Right lobe of liver (tissue), 6 donors: ENCODE data around the gene SARNP. TPM values are rescaled to one million over a fixed set of nuclear protein-coding genes. Genes with fewer than 3 reads are reported as not detected.

Experiments
- ATAC-seq, 4 donors: fragments of 200-7000 bp; cut with Tn5 transposase; one replicate each; pipeline ENCODE4 v1.9.1; 2020; ENCODE audit warnings: mild to moderate bottlenecking in 4 of 4, moderate library complexity in 4 of 4
- DNase-seq, 3 donors: peaks; one replicate each; pipeline ENCODE4 v3.0.0-alpha.2; 2020
- H3K27ac ChIP-seq, 3 donors: fragments of 200-600 bp; one replicate each; pipeline ENCODE4 v1.8.0; 2022
- H3K27me3 ChIP-seq, 2 donors: fragments of 200-600 bp; one replicate each; pipeline ENCODE4 v1.8.0; 2022
- H3K36me3 ChIP-seq, 4 donors: fragments of 200-600 bp; sonication (generic) in 1 of 4; one replicate each; pipeline versions ENCODE4 v1.5.1 to v1.8.0; 2017 to 2022; ENCODE audit warnings: control low read depth in 1 of 4
- H3K4me1 ChIP-seq, 4 donors: fragments of 200-600 bp; sonication (generic) in 1 of 4; one replicate each; pipeline versions ENCODE4 v1.5.1 to v1.8.0; 2017 to 2022; ENCODE audit warnings: control low read depth in 1 of 4
- H3K4me3 ChIP-seq, 3 donors: fragments of 200-600 bp; one replicate each; pipeline ENCODE4 v1.8.0; 2022
- H3K9me3 ChIP-seq, 4 donors: fragments of 200-600 bp; sonication (generic) in 1 of 4; one replicate each; pipeline versions ENCODE4 v1.5.1 to v1.8.0; 2017 to 2022; ENCODE audit warnings: control low read depth in 1 of 4
- CTCF ChIP-seq, 4 donors: fragments of 200-600 bp in 3 of 4; fragments of 450-650 bp in 1 of 4; IDR thresholded peaks; one replicate each; pipeline versions ENCODE4 v1.5.1 to v1.8.0; 2016 to 2022; ENCODE audit warnings: antibody characterized with exemption in 4 of 4, mild to moderate bottlenecking in 2 of 4
- POLR2A ChIP-seq: fragments of 450-650 bp; IDR thresholded peaks from one replicate; pipeline ENCODE4 v1.6.1; 2017; ENCODE audit warnings: antibody characterized with exemption, mild to moderate bottlenecking
- WGBS: methylation state at CpG from one replicate; pipeline ENCODE4 v1.1.6; 2018; ENCODE audit warnings: low coverage, low lambda C conversion rate; ENCODE audit not compliant: insufficient coverage; ENCODE audit errors: missing lambda C conversion rate; 5-methylcytosine and 5-hydroxymethylcytosine counted together
- intact Hi-C, 2 donors: fragments of 100-400 bp; cut with DNase I; formaldehyde crosslinking; loops; one replicate each; pipeline versions ENCODE4 v1.11.2 to v1.14.1; 2022
- total RNA-seq, 6 experiments: library from RNA; depleted of rRNA in 2 of 6; stranded (reverse); fragments of >200 nt in 2 of 6; fragmentation: NEBNext Ultra II Directional in 3 of 6; extraction: Animal tissue kit (Norgen Biotek cat#: 25700) in 3 of 6; gene quantifications; one replicate each; pipeline versions ENCODE4 v1.1.0 to v1.2.4, GENCODE V29; 2016 to 2023
- donor health status: DM: no; HTN: yes; CAD: no.
- donor health status: DM: no; HTN: no; CAD: no.
- donor health status: DM: no; HTN: no; CAD: no.
- donor health status: DM: no; HTN: yes; CAD: no.
- donor health status: DM: no; HTN: yes; CAD: no.

Gene SARNP
- total RNA-seq, 6 experiments from 2014 or later, result 11.3 to 22.3 (median 17.0) TPM

DNA sequence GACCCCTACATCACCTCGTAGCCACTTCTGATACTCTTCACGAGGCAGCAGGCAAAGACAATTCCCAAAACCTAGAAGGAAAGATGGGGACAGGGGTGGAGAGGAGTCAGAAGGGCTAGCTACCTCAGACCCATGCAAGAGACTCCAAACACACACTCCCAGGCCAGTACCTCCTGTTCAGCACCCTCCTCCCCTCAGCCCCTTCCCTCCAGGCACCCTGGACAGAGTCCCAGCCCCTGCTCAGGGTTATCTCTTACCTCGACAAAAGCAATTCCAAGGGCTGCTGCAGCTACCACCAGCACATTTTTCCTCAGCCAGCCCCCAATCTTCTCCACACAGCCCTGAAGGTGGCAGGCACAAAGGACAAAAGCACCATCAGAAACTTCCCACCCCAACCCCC, 92.0 kb downstream of the SARNP start:
- WGBS, result 44% methylated on average over 1 of the region's 3 CpGs
- H3K4me3 ChIP-seq, result no peak overlapping the region
- no peak overlapping the region for H3K27ac ChIP-seq
- ATAC-seq (no peak), DNase-seq (no peak)
- no peak for TF ChIP-seq POLR2A
- TF ChIP-seq CTCF (IDR thresholded peaks at IDR 0.05), result no peak
- intact Hi-C loops, result no loop called here
- H3K27me3 ChIP-seq, result no peaks in the 10 kb centered on the region
- peaks cover 0 to 48% (median 5%) of the 10 kb centered on the region in 4 donors for H3K4me1 ChIP-seq
- no peaks in the 10 kb centered on the region for H3K9me3 ChIP-seq
- H3K36me3 ChIP-seq, result peaks cover 0 to 23% (median 2%) of the 10 kb centered on the region in 4 donors

- no peak for DNase-seq
- H3K4me1 ChIP-seq, result peaks cover 0 to 49% (median 6%) of the 10 kb centered on the region in 4 donors
Observed at GRCh38 chr12:55724940-55725309, 92.6 kb downstream of the SARNP start.

GRCh38 chr12:55724226-55724939, 93.1 kb downstream of the SARNP start:
- WGBS, result 2% methylated on average over 5 of the region's 11 CpGs
- intact Hi-C loops, result loop anchor here in 1 of 2 donors (5.0 kb wide), 1 partner anchor 42 kb away; a partner anchor contains a TSS
- no peak overlapping the region for H3K27ac ChIP-seq
- ATAC-seq (no peak), DNase-seq (peak in 2 of 3 donors; percentile 69 to 76)
- peaks cover 0 to 23% (median 2%) of the 10 kb centered on the region in 4 donors for H3K36me3 ChIP-seq
- H3K4me1 ChIP-seq, result peaks cover 0 to 51% (median 11%) of the 10 kb centered on the region in 4 donors
- no peaks in the 10 kb centered on the region for H3K27me3 ChIP-seq
- no peak overlapping the region for H3K4me3 ChIP-seq
- no peaks in the 10 kb centered on the region for H3K9me3 ChIP-seq
- peak; percentile 51 to 61 (median 54) for TF ChIP-seq CTCF (IDR thresholded peaks at IDR 0.05)
- TF ChIP-seq POLR2A, result no peak

More at GRCh38 chr12:55724940-55725309, 92.6 kb downstream of the SARNP start:
- intact Hi-C loops, result loop anchor here in 1 of 2 donors (5.0 kb wide), 1 partner anchor 43 kb away; a partner anchor contains a TSS
- H3K4me3 ChIP-seq, result no peak overlapping the region
- 40% methylated on average over 2 of the region's 3 CpGs for WGBS
- H3K36me3 ChIP-seq, result peaks cover 0 to 23% (median 2%) of the 10 kb centered on the region in 4 donors
- no peak overlapping the region for H3K27ac ChIP-seq
- no peak for ATAC-seq
- TF ChIP-seq CTCF (IDR thresholded peaks at IDR 0.05), result no peak
- TF ChIP-seq POLR2A, result no peak
- H3K27me3 ChIP-seq, result no peaks in the 10 kb centered on the region
- no peaks in the 10 kb centered on the region for H3K9me3 ChIP-seq

GRCh38 chr12:55723516-55724225, 93.9 kb downstream of the SARNP start:
- 34% methylated on average over 8 of the region's 10 CpGs for WGBS
- Histone ChIP-seq H3K27me3 (no peaks in the 10 kb centered on the region), H3K4me3 (no peak overlapping the region), H3K4me1 (peaks cover 0 to 56% (median 15%) of the 10 kb centered on the region in 4 donors), H3K27ac (no peak overlapping the region), H3K36me3 (peaks cover 0 to 23% (median 2%) of the 10 kb centered on the region in 4 donors), H3K9me3 (no peaks in the 10 kb centered on the region)
- ATAC-seq (no peak), DNase-seq (no peak)
- intact Hi-C loops, result loop anchor here in 1 of 2 donors (5.0 kb wide), 1 partner anchor 41 kb away; a partner anchor contains a TSS
- TF ChIP-seq CTCF (IDR thresholded peaks at IDR 0.05) (no peak), POLR2A (no peak)
